IMR-90 (cell line): ENCODE results near the gene EYS. TPM values are rescaled to one million over a fixed set of nuclear protein-coding genes. Genes with fewer than 3 reads are reported as not detected.

Source experiments
- ATAC-seq: fragments of 200-7000 bp; cut with Tn5 transposase; 2 replicates; pipeline ENCODE4 v1.9.1; 2020; ENCODE audit warnings: low read depth, mild to moderate bottlenecking, moderate library complexity
- BruUV-seq: library from RNA; stranded (reverse); fragments of 400-500 nt; replicated peaks from 2 replicates; lab custom pipeline; 2021; lab: Mats Ljungman, UMichigan
- CTCF ChIA-PET: fragments of 300-600 bp; formaldehyde crosslinking; extraction: SDS; loops from one replicate; lab custom pipeline; 2021; ENCODE audit warnings: antibody characterized with exemption; lab: Yijun Ruan, JAX
- POLR2A ChIA-PET: fragments of 300-600 bp; sonication (Branson Sonifier 250); formaldehyde crosslinking; loops from one replicate; lab custom pipeline; 2022; ENCODE audit warnings: antibody characterized with exemption; ENCODE audit not compliant: unreplicated experiment; lab: Charles Lee
- DNase-seq: peaks from one replicate; pipeline ENCODE4 v3.0.0; 2013
- H2AFZ ChIP-seq: replicated peaks from 2 replicates; pipeline ENCODE3; 2013; ENCODE audit warnings: low read length, mild to moderate bottlenecking; ENCODE audit not compliant: poor library complexity
- H2AK5ac ChIP-seq: 2 replicates; pipeline ENCODE4 v1.6.1; 2013; ENCODE audit warnings: low read depth, low read length, inconsistent platforms
- H2AK9ac ChIP-seq: replicated peaks from 2 replicates; pipeline ENCODE3; 2013; ENCODE audit warnings: mild to moderate bottlenecking, low read depth, low read length, moderate library complexity; ENCODE audit not compliant: poor library complexity
- H2BK120ac ChIP-seq: 2 replicates; pipeline ENCODE4 v1.6.1; 2013; ENCODE audit warnings: low read depth, low read length, inconsistent platforms
- H2BK15ac ChIP-seq: 3 replicates; pipeline ENCODE4 v1.6.1; 2013; ENCODE audit warnings: low read depth, low read length, inconsistent platforms
- H2BK20ac ChIP-seq: 2 replicates; pipeline ENCODE4 v1.6.1; 2013; ENCODE audit warnings: low read depth, mild to moderate bottlenecking, inconsistent platforms, low read length, moderate library complexity
- H2BK5ac ChIP-seq: 2 replicates; pipeline ENCODE4 v1.6.1; 2013; ENCODE audit warnings: mild to moderate bottlenecking, low read depth, low read length, inconsistent platforms; ENCODE audit not compliant: poor library complexity, severe bottlenecking
- H3K14ac ChIP-seq: replicated peaks from 2 replicates; pipeline ENCODE4 v1.6.1; 2013; ENCODE audit warnings: low read depth, low read length, inconsistent platforms
- H3K18ac ChIP-seq: 2 replicates; pipeline ENCODE4 v1.6.1; 2013; ENCODE audit warnings: low read depth, low read length, control low read depth
- H3K23ac ChIP-seq: 2 replicates; pipeline ENCODE4 v1.6.1; 2013; ENCODE audit warnings: low read depth, low read length, inconsistent platforms
- H3K27ac ChIP-seq: 2 replicates; pipeline ENCODE4 v1.5.1; 2013; ENCODE audit warnings: mild to moderate bottlenecking, control low read depth, low read length; ENCODE audit not compliant: insufficient read depth
- H3K27me3 ChIP-seq: 2 replicates; pipeline ENCODE4 v1.6.1; 2013; ENCODE audit warnings: low read length; ENCODE audit not compliant: control insufficient read depth, insufficient read depth
- H3K36me3 ChIP-seq: 2 replicates; pipeline ENCODE4 v1.6.1; 2013; ENCODE audit warnings: low read length, mixed read lengths; ENCODE audit not compliant: control insufficient read depth, insufficient read depth
- H3K4ac ChIP-seq: 2 replicates; pipeline ENCODE4 v1.6.1; 2013; ENCODE audit warnings: low read depth, low read length, inconsistent platforms
- H3K4me1 ChIP-seq: 2 replicates; pipeline ENCODE4 v1.6.1; 2013; ENCODE audit warnings: low read length, mixed read lengths; ENCODE audit not compliant: control insufficient read depth, insufficient read depth
- H3K4me2 ChIP-seq: 2 replicates; pipeline ENCODE4 v1.6.1; 2013; ENCODE audit warnings: low read depth, mild to moderate bottlenecking, control low read depth, low read length, moderate library complexity
- H3K4me3 ChIP-seq: 2 replicates; pipeline ENCODE4 v1.5.1; 2013; ENCODE audit warnings: low read depth, mild to moderate bottlenecking, control low read depth, low read length, moderate library complexity; ENCODE audit not compliant: insufficient read depth
- H3K56ac ChIP-seq: 2 replicates; pipeline ENCODE4 v1.6.1; 2013; ENCODE audit warnings: low read length, inconsistent platforms; ENCODE audit not compliant: insufficient read depth; ENCODE audit errors: extremely low read depth
- H3K79me1 ChIP-seq, 2 experiments: 2 replicates each; pipeline ENCODE4 v1.6.1; 2013; ENCODE audit warnings: low read length in 2 of 2, inconsistent platforms in 1 of 2, low read depth in 1 of 2
- H3K9ac ChIP-seq: 2 replicates; pipeline ENCODE4 v1.6.1; 2013; ENCODE audit warnings: low read depth, low read length, control low read depth
- H3K9me1 ChIP-seq: 2 replicates; pipeline ENCODE4 v1.6.1; 2013; ENCODE audit warnings: low read length, inconsistent platforms; ENCODE audit not compliant: insufficient read depth
- H3K9me3 ChIP-seq: 2 replicates; pipeline ENCODE4 v1.6.1; 2013; ENCODE audit warnings: low read length; ENCODE audit not compliant: control insufficient read depth, insufficient read depth
- H4K20me1 ChIP-seq: 2 replicates; pipeline ENCODE4 v1.6.1; 2013; ENCODE audit warnings: low read length, inconsistent platforms; ENCODE audit not compliant: insufficient read depth
- H4K5ac ChIP-seq: 2 replicates; pipeline ENCODE4 v1.6.1; 2013; ENCODE audit warnings: mild to moderate bottlenecking, low read depth, low read length, control low read depth
- H4K8ac ChIP-seq, 2 experiments: 2 replicates each; pipeline ENCODE4 v1.6.1; 2013; ENCODE audit warnings: low read depth in 2 of 2, low read length in 2 of 2, control low read depth in 1 of 2, inconsistent platforms in 1 of 2
- H4K91ac ChIP-seq: 2 replicates; pipeline ENCODE4 v1.6.1; 2013; ENCODE audit warnings: low read depth, low read length, inconsistent platforms; ENCODE audit not compliant: insufficient read depth
- CEBPB ChIP-seq: IDR thresholded peaks from 2 replicates; pipeline ENCODE4 v1.6.1; 2012; ENCODE audit warnings: low read depth, low read length, improper control_type of control experiment
- CHD1 ChIP-seq: IDR thresholded peaks from 2 replicates; pipeline ENCODE4 v1.6.1; 2012; ENCODE audit warnings: low read depth, low read length, improper control_type of control experiment
- FOS ChIP-seq: fragments of 150-350 bp; IDR thresholded peaks from 2 replicates; pipeline ENCODE4 v1.6.1; 2016; ENCODE audit warnings: low read depth, low read length
- MAZ ChIP-seq: IDR thresholded peaks from 2 replicates; pipeline ENCODE4 v1.6.1; 2012; ENCODE audit warnings: low read depth, mild to moderate bottlenecking, low read length, improper control_type of control experiment, moderate library complexity, borderline replicate concordance
- POLR2A ChIP-seq: IDR thresholded peaks from 2 replicates; pipeline ENCODE4 v1.6.1; 2012; ENCODE audit warnings: mild to moderate bottlenecking, low read depth, low read length
- RCOR1 ChIP-seq: IDR thresholded peaks from 2 replicates; pipeline ENCODE4 v1.6.1; 2012; ENCODE audit warnings: mild to moderate bottlenecking, low read length, improper control_type of control experiment; ENCODE audit not compliant: insufficient replicate concordance
- RFX5 ChIP-seq: IDR thresholded peaks from 2 replicates; pipeline ENCODE4 v1.8.0; 2012; ENCODE audit warnings: low read depth, mild to moderate bottlenecking, low read length, moderate library complexity
- SMC3 ChIP-seq: fragments of 150-350 bp; IDR thresholded peaks from 2 replicates; pipeline ENCODE4 v1.6.1; 2016; ENCODE audit warnings: low read depth, mild to moderate bottlenecking, antibody characterized with exemption, low read length, moderate library complexity
- WGBS, 2 experiments: methylation state at CpG; one replicate each; pipeline versions ENCODE4 v1.1.5 to v1.1.7; 2013; ENCODE audit warnings: missing lambda C conversion rate in 2 of 2; ENCODE audit not compliant: insufficient read length in 1 of 2; ENCODE audit errors: extremely low coverage in 2 of 2; 5-methylcytosine and 5-hydroxymethylcytosine counted together
- dilution Hi-C: fragments of 300-500 bp; cut with HindIII; formaldehyde crosslinking; loops from one replicate; pipeline ENCODE4 v1.14.3; 2018; ENCODE audit warnings: low sequenced_read_pairs; ENCODE audit not compliant: unreplicated experiment
- in situ Hi-C: fragments of 300-500 bp; cut with MboI; formaldehyde crosslinking; loops from 3 replicates; pipeline ENCODE4 v1.14.3; 2019; ENCODE audit warnings: low sequenced_read_pairs, inconsistent platforms, mixed read lengths
- intact Hi-C: fragments of 100-400 bp; cut with micrococcal nuclease; formaldehyde crosslinking; loops from 2 replicates; pipeline ENCODE4 v1.10.0; 2022
- polyA plus RNA-seq, 3 experiments: library from polyadenylated mRNA; depleted of rRNA; stranded (reverse); fragments of >200 nt; gene quantifications; 2 replicates each; pipeline ENCODE4 v1.2.3, GENCODE V29; 2012; ENCODE audit warnings: low replicate concordance in 1 of 3
- total RNA-seq: library from RNA; depleted of rRNA; stranded (reverse); fragments of >200 nt; gene quantifications from 2 replicates; pipeline ENCODE4 v1.2.3, GENCODE V29; 2012
- TF ChIP-seq, protein P1 (sequence below): conservative IDR thresholded peaks from 2 replicates; pipeline ENCODE4 v1.5.1; 2012; ENCODE audit warnings: mild to moderate bottlenecking, low read depth, low read length, improper control_type of control experiment

EYS gene
- total and polyA plus RNA-seq, 2 of the 4 experiments (the other 2 are of a cell fraction), result under 0.01 TPM; not detected in 1

DNA sequence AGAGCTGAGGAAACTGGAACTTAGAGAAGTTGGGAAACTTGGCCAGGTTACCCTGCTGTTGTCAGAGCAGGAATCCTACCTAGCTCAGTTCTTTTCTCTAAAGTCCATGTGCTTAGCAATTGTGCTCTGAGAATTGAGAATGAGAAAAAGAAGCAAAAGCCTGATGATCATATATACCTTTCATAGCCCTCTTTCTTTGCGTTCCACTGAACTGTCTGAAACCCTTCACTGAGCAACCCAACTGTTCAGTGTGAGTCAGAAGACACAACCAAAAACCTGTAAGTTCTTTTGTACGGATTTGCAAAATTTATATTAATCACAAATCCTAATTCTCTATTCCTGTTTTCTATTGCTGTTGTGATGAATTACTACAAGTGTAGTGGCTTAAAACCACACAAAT, 1990.9 kb downstream of the EYS start:
- CTCF ChIA-PET, result no interaction called here

More for the DNA sequence above, 1990.9 kb downstream of the EYS start:
- Histone ChIP-seq H4K8ac (no peak overlapping the region), H2BK20ac (no peak overlapping the region), H3K23ac (no peak overlapping the region), H3K9me3 (no peaks in the 10 kb centered on the region), H3K9me1 (no peaks in the 10 kb centered on the region), H3K36me3 (peaks cover 17% of the 10 kb centered on the region), H2BK15ac (no peak overlapping the region), H3K27me3 (no peaks in the 10 kb centered on the region), H2AK9ac (no peak overlapping the region), H3K79me1 (no peaks in the 10 kb centered on the region), H3K9ac (no peak overlapping the region), H2BK5ac (no peak overlapping the region), H3K4me1 (no peaks in the 10 kb centered on the region), H2BK120ac (no peak overlapping the region), H4K20me1 (no peaks in the 10 kb centered on the region), H3K27ac (no peak overlapping the region), H2AFZ (no peak overlapping the region), H3K4ac (no peak overlapping the region), H3K14ac (no peak overlapping the region), H3K4me3 (no peak overlapping the region), H3K56ac (no peak overlapping the region), H4K5ac (no peak overlapping the region), H4K91ac (no peak overlapping the region), H2AK5ac (no peak overlapping the region), H3K4me2 (no peak overlapping the region), H3K18ac (no peak overlapping the region)
- DNase-seq, result no peak
- dilution Hi-C loops, result no loop called here
- in situ Hi-C loops, result no loop called here
- no TSS peak for BruUV-seq
- no CpG with 5 or more reads among the region's 2 CpGs for WGBS, 2 experiments
- POLR2A ChIA-PET, result no interaction called here
- ATAC-seq, result no peak
- no peak for TF ChIP-seq SMC3
- TF ChIP-seq CEBPB, result no peak
- TF ChIP-seq RCOR1, result no peak
- TF ChIP-seq MAZ, result no peak
- TF ChIP-seq, protein P1, sequence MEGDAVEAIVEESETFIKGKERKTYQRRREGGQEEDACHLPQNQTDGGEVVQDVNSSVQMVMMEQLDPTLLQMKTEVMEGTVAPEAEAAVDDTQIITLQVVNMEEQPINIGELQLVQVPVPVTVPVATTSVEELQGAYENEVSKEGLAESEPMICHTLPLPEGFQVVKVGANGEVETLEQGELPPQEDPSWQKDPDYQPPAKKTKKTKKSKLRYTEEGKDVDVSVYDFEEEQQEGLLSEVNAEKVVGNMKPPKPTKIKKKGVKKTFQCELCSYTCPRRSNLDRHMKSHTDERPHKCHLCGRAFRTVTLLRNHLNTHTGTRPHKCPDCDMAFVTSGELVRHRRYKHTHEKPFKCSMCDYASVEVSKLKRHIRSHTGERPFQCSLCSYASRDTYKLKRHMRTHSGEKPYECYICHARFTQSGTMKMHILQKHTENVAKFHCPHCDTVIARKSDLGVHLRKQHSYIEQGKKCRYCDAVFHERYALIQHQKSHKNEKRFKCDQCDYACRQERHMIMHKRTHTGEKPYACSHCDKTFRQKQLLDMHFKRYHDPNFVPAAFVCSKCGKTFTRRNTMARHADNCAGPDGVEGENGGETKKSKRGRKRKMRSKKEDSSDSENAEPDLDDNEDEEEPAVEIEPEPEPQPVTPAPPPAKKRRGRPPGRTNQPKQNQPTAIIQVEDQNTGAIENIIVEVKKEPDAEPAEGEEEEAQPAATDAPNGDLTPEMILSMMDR, result no peak
- no peak for TF ChIP-seq RFX5
- TF ChIP-seq CHD1, result no peak
- TF ChIP-seq POLR2A, result no peak
- no peak for TF ChIP-seq FOS
- intact Hi-C loops, result loop anchor here (10.0 kb wide), 1 partner anchor 61 kb away; no protein-coding TSS in a partner anchor
